ENCODE data around the gene DDX53. TPM values are rescaled to one million over a fixed set of nuclear protein-coding genes. Genes with fewer than 3 reads are reported as not detected.

DDX53 gene
- total RNA-seq, 4 donors from 2014 or later: not detected

DNA sequence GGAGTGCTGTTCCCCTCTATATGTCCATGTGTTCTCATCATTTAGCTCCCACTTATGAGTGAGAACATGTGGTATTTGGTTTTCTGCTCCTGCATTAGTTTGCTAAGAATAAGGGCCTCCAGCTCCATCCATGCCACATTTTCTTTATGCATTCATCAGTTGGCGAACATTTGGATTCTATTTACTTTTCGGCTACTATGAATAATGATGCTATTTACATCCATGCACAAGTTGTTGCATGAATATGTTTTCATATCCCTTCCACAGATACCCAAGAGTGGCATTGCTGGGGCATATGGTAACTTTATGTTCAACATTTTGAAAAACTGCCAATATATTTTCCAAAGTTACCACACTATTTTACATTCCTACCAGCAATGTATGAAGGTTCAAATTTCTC, 13.8 kb upstream of the DDX53 start:
- 78 to 89% methylated on average over 2 of the region's 2 CpGs for WGBS, 2 donors
- intact Hi-C loops (cut with DNase I; ENCODE audit: low total_unique reads): no loop called here
- no peak for TF ChIP-seq POLR2A (IDR thresholded peaks at IDR 0.05)
- no peak for TF ChIP-seq CTCF (IDR thresholded peaks at IDR 0.05)
- no peak for DNase-seq (ENCODE audit: low spot score in 2 of 2)
- no peak overlapping the region for H3K4me3 ChIP-seq (ENCODE audit: low read depth, poor library complexity, severe bottlenecking)

DNA sequence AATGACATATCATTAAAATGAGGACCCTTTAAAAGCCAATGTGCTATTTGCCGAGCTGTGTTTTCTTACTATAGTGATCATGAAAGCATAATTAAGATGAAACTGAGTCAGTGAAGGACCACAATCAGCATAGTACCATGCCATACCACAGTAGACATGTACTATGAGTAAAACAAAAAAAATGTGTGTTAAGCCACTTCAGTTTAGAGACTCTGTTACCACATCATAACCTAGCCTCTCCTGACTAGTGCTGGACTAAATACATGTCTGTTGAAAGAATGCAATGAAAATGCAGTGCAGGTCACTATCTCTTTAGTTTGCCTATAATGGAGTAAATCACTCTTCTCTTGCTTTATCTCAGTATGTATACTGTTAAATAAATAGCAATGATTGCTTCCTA, 12.3 kb upstream of the DDX53 start:
- TF ChIP-seq POLR2A (IDR thresholded peaks at IDR 0.05) (no peak), CTCF (IDR thresholded peaks at IDR 0.05) (no peak)
- intact Hi-C loops (cut with DNase I; ENCODE audit: low total_unique reads): no loop called here
- 76 to 93% methylated on average over 1 of the region's 1 CpG for WGBS, 2 donors
- DNase-seq (ENCODE audit: low spot score in 2 of 2): no peak
- no peak overlapping the region for H3K4me3 ChIP-seq (ENCODE audit: low read depth, poor library complexity, severe bottlenecking)

GRCh38 chrX:23003116-23003515, 3.4 kb downstream of the DDX53 start:
- WGBS, 2 donors: 43 to 64% methylated on average over 2 of the region's 2 CpGs
- DNase-seq (ENCODE audit: low spot score in 2 of 2): no peak
- intact Hi-C loops (cut with DNase I; ENCODE audit: low total_unique reads): no loop called here
- TF ChIP-seq POLR2A (IDR thresholded peaks at IDR 0.05) (no peak), CTCF (IDR thresholded peaks at IDR 0.05) (no peak)
- H3K4me3 ChIP-seq (ENCODE audit: low read depth, poor library complexity, severe bottlenecking): no peak overlapping the region

- no peak for DNase-seq (ENCODE audit: low spot score in 2 of 2)
- WGBS, 2 donors: 55 to 80% methylated on average over 1 of the region's 1 CpG
- intact Hi-C loops (cut with DNase I; ENCODE audit: low total_unique reads): no loop called here
- TF ChIP-seq CTCF (IDR thresholded peaks at IDR 0.05) (no peak), POLR2A (IDR thresholded peaks at IDR 0.05) (no peak)
- no peak overlapping the region for H3K4me3 ChIP-seq (ENCODE audit: low read depth, poor library complexity, severe bottlenecking)
Observed at GRCh38 chrX:23008431-23009099, 8.8 kb downstream of the DDX53 start.

DNA sequence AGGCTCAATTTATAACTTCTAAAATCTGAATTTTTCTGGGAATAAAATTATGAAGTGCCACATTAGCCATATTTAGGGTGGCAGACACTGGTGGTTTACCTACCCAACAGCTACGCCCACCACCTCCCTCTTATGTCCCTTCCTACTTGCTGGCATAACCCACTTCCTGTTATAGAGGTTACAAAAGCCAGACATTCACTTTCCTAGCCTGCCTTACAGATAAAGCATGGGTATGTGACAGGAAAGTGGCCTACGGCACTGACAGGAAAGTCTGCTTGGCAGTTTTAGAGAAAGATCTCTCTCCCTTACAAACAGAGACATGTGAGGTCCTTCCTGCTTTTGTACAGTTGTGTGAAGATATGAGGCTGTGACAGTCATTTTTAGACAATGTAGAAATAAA, 12.4 kb downstream of the DDX53 start:
- 59 to 64% methylated on average over 2 of the region's 2 CpGs for WGBS, 2 donors
- intact Hi-C loops (cut with DNase I; ENCODE audit: low total_unique reads): no loop called here
- TF ChIP-seq POLR2A (IDR thresholded peaks at IDR 0.05): no peak
- DNase-seq (ENCODE audit: low spot score in 2 of 2): no peak
- H3K4me3 ChIP-seq (ENCODE audit: low read depth, poor library complexity, severe bottlenecking): no peak overlapping the region

- no peak overlapping the region for H3K4me3 ChIP-seq (ENCODE audit: low read depth, poor library complexity, severe bottlenecking)
- TF ChIP-seq POLR2A (IDR thresholded peaks at IDR 0.05) (no peak), CTCF (IDR thresholded peaks at IDR 0.05) (no peak)
- intact Hi-C loops (cut with DNase I; ENCODE audit: low total_unique reads): no loop called here
- no peak for DNase-seq (ENCODE audit: low spot score in 2 of 2)
- 71 to 100% methylated on average over 1 of the region's 1 CpG for WGBS, 2 donors
Observed at GRCh38 chrX:23012636-23013035, 12.9 kb downstream of the DDX53 start.
